ENCODE results near the gene MBD4.

DNA sequence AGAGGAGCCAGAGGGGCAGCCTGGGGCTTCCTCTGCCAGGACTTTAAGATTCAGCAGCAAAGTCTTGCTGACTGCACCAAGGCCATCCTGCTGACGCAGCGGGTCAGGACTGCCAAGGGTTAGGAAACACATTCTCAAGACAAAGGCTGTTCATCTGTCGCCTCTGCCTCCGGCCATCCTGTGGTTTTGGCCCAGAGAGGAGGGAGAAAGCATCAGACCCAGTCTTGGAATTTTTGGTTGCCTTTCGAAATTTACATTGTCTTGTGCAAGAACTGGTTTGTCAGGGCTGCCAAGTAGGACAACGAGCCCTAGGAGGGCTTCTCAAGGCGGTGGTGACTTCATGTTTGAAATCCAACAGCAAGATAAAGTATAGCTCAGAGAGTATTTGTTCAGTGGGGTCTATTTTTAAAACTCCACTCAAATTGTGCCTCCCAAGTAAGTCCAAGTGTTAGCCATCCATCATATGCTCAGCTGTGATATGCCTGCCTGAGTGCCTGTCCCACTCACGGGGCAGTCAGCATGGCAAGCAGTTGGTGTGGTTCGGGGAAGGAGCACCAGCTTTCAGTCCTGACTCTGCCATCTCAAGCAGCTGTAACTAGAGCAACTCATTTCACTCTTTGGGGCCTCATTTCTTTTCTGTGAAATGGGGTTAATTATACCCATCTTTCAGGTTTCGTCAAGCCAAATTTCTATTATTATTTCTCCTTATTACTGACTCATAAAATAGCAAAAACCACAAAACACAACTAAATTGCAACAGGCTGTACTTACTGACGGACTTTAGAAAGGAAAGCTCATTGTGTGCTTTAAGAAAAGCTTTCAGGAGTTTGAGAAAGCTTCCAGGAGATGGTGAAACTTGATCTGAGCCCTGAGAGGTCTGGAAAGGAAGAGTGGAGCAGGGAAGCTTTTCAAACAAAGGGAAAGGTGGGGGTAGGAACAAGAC is 46.2 kb upstream of the MBD4 start:
- TF ChIP-seq RFX5 (IDR thresholded peaks at IDR 0.05; ENCODE audit: low read depth, low read length) (no peak), MAZ (IDR thresholded peaks at IDR 0.05; ENCODE audit: borderline replicate concordance, low read depth, low read length) (no peak), RAD21 (IDR thresholded peaks at IDR 0.05; ENCODE audit: low read length) (peak; percentile 8; the same call in 1 of the 2 replicates), POLR2A (IDR thresholded peaks at IDR 0.05; ENCODE audit: low read depth, low read length) (0 out of 2 replicates have a peak, but pooled peaks have one; percentile 15), CEBPB (IDR thresholded peaks at IDR 0.05; ENCODE audit: low read depth, low read length) (peak; percentile 98), MAFK (IDR thresholded peaks at IDR 0.05; ENCODE audit: low read depth, low read length) (peak; percentile 89), FOS (IDR thresholded peaks at IDR 0.05; ENCODE audit: low read depth, low read length) (peak; percentile 48; the same call in 1 of the 2 replicates), BHLHE40 (IDR thresholded peaks at IDR 0.05; ENCODE audit: low read depth, low read length) (no peak), MXI1 (IDR thresholded peaks at IDR 0.05; ENCODE audit: borderline replicate concordance, low read depth, low read length) (no peak), SMC3 (IDR thresholded peaks at IDR 0.05; ENCODE audit: low read depth, low read length) (peak; percentile 18; the same call in 1 of the 2 replicates)
- TF ChIP-seq, protein P1, sequence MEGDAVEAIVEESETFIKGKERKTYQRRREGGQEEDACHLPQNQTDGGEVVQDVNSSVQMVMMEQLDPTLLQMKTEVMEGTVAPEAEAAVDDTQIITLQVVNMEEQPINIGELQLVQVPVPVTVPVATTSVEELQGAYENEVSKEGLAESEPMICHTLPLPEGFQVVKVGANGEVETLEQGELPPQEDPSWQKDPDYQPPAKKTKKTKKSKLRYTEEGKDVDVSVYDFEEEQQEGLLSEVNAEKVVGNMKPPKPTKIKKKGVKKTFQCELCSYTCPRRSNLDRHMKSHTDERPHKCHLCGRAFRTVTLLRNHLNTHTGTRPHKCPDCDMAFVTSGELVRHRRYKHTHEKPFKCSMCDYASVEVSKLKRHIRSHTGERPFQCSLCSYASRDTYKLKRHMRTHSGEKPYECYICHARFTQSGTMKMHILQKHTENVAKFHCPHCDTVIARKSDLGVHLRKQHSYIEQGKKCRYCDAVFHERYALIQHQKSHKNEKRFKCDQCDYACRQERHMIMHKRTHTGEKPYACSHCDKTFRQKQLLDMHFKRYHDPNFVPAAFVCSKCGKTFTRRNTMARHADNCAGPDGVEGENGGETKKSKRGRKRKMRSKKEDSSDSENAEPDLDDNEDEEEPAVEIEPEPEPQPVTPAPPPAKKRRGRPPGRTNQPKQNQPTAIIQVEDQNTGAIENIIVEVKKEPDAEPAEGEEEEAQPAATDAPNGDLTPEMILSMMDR (conservative IDR thresholded peaks at IDR 0.05; ENCODE audit: low read depth, low read length) = no peak
- TF ChIP-seq, protein P2, sequence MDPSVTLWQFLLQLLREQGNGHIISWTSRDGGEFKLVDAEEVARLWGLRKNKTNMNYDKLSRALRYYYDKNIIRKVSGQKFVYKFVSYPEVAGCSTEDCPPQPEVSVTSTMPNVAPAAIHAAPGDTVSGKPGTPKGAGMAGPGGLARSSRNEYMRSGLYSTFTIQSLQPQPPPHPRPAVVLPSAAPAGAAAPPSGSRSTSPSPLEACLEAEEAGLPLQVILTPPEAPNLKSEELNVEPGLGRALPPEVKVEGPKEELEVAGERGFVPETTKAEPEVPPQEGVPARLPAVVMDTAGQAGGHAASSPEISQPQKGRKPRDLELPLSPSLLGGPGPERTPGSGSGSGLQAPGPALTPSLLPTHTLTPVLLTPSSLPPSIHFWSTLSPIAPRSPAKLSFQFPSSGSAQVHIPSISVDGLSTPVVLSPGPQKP (IDR thresholded peaks at IDR 0.05; ENCODE audit: borderline replicate concordance, low read depth, low read length) = no peak
- TF ChIP-seq, protein P3, sequence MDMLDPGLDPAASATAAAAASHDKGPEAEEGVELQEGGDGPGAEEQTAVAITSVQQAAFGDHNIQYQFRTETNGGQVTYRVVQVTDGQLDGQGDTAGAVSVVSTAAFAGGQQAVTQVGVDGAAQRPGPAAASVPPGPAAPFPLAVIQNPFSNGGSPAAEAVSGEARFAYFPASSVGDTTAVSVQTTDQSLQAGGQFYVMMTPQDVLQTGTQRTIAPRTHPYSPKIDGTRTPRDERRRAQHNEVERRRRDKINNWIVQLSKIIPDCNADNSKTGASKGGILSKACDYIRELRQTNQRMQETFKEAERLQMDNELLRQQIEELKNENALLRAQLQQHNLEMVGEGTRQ (IDR thresholded peaks at IDR 0.05; ENCODE audit: low read depth, low read length) = no peak

Data from IMR-90 (cell line).